Activated CD8-positive, alpha-beta memory T cell treated with anti-CD3 and anti-CD28 coated beads, Interleukin-2, amount 10 ng/mL, durations not matched to agents 7 days and 5 days (primary cell): ENCODE results near the gene TTI1. TPM values are rescaled to one million over a fixed set of nuclear protein-coding genes. Genes with fewer than 3 reads are reported as not detected.
"Not testable (repeated sequence)": the region's sequence is repeated elsewhere in the genome, so short reads cannot be mapped to it uniquely, and the experiment has no call there.

Source experiments
- ATAC-seq: fragments of 150-1000 bp; cut with Tn5 transposase; one replicate; pipeline ENCODE4 v1.10.0; 2021; ENCODE audit warnings: moderate library complexity
- CTCF ChIA-PET: fragments of 350-600 bp; sonication (Branson Sonifier 250); formaldehyde crosslinking; loops from one replicate; lab custom pipeline; 2021; ENCODE audit warnings: antibody characterized with exemption; lab: Charles Lee
- DNase-seq: peaks from one replicate; pipeline ENCODE4 v3.0.0-alpha.2; 2020
- H3K27ac Mint-ChIP-seq: one replicate; pipeline ENCODE4 v1.8.0; 2021; ENCODE audit warnings: mild to moderate bottlenecking, mixed read lengths
- H3K27me3 Mint-ChIP-seq: one replicate; pipeline ENCODE4 v1.8.0; 2021; ENCODE audit warnings: mixed read lengths
- H3K36me3 Mint-ChIP-seq: one replicate; pipeline ENCODE4 v1.8.0; 2021; ENCODE audit warnings: mild to moderate bottlenecking, mixed read lengths
- H3K4me1 Mint-ChIP-seq: one replicate; pipeline ENCODE4 v1.8.0; 2021; ENCODE audit warnings: mixed read lengths
- H3K4me3 Mint-ChIP-seq: one replicate; pipeline ENCODE4 v1.8.0; 2021; ENCODE audit warnings: mild to moderate bottlenecking, moderate library complexity, mixed read lengths
- H3K9me3 Mint-ChIP-seq: one replicate; pipeline ENCODE4 v1.8.0; 2022; ENCODE audit warnings: low read depth, mixed read lengths
- total RNA-seq, 2 experiments: library from RNA; stranded (reverse); gene quantifications; one replicate each; pipeline ENCODE4 v1.2.3, GENCODE V29; 2021

Gene TTI1
- total RNA-seq, 2 experiments from 2014 or later, result 34.7 to 35.0 TPM

DNA sequence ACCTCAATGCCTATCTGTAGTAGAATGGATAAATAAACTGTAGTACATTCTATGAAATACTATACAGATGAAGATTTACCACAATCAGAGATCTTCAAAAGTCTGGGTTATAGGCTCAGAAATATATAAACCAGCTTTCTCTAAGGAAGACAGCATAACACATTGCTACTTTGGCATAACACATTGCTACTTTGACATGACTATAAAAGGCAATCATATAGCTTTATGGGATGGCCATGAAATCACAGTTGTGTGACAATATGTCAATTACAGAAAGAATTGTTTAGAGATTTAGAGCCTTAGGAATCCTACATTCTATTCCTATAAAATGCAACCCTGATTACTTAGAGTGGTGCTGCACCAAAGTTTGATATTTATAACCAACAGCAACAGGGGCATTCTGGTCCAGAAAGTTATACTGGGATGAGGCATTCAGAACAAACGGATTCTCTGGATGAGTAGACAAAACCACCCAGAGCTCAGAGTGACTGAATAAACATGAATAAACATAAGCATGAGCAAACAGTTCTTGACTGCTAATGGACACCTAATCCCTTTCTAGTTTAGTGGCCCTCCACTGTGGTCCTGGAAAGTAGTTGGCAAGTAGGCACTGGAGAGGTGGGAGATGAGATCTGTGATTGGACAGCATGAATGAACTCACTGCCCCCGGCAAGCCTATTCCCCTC, 12.0 kb downstream of the TTI1 start:
- peaks cover 50% of the 10 kb centered on the region for H3K36me3 Mint-ChIP-seq
- ATAC-seq, result no peak
- H3K27ac Mint-ChIP-seq, result no peak overlapping the region
- CTCF ChIA-PET, result interaction anchor here (1.3 kb wide), 1 partner anchor 12 kb away, joined by 3 read pairs; the partner anchor contains the start of genes RPRD1B and TTI1
- no peaks in the 10 kb centered on the region for H3K27me3 Mint-ChIP-seq
- no peak for DNase-seq
- H3K9me3 Mint-ChIP-seq, result peaks cover 6% of the 10 kb centered on the region
- peaks cover 8% of the 10 kb centered on the region for H3K4me1 Mint-ChIP-seq
- no peak overlapping the region for H3K4me3 Mint-ChIP-seq

DNA sequence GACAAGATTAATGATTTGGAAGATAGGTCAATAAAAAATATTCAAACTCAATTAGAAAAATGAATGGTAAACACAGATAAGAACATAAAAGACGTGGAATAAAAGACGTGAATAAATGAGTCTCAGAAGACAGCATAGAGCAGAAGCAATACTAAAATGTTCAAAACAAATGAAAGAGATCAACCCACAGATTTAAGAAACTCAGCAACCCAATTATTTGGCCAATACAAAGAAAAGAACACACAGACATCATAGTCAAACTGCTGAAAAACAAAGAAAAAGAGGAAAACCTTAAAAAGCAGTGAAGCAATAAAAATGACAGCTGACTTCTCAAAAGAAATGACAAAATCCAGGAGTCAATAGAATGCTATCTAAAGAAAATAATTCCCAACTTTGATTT, 14.9 kb downstream of the TTI1 start:
- ATAC-seq (no peak), DNase-seq (no peak)
- Mint-ChIP-seq H3K4me3 (no peak overlapping the region), H3K27ac (no peak overlapping the region), H3K4me1 (peaks cover 5% of the 10 kb centered on the region), H3K9me3 (peaks cover 6% of the 10 kb centered on the region), H3K27me3 (no peaks in the 10 kb centered on the region), H3K36me3 (peaks cover 67% of the 10 kb centered on the region)
- CTCF ChIA-PET, result no interaction called here

DNA sequence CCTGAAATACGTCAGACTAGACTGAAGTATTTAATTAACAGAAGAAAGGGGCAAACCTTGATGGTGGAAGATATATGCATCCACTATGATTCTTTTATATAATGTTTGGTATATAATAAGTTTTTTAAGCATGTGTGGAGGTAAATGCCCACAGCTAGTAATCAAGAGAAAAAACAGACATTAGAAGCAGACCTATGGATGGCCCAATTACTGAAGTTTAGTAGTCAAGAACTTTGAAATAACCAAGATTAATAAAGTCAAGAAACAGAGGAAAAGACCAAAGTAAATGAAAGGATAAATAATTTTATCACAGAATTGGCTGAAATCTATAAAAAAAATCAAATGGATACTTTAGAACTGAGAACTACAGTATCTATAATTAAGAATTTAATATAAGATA, 15.3 kb downstream of the TTI1 start:
- H3K36me3 Mint-ChIP-seq, result peaks cover 72% of the 10 kb centered on the region
- H3K27ac Mint-ChIP-seq, result no peak overlapping the region
- ATAC-seq (no peak), DNase-seq (no peak)
- H3K27me3 Mint-ChIP-seq, result no peaks in the 10 kb centered on the region
- H3K9me3 Mint-ChIP-seq, result peaks cover 6% of the 10 kb centered on the region
- H3K4me3 Mint-ChIP-seq, result no peak overlapping the region
- CTCF ChIA-PET, result no interaction called here
- H3K4me1 Mint-ChIP-seq, result peaks cover 5% of the 10 kb centered on the region

DNA sequence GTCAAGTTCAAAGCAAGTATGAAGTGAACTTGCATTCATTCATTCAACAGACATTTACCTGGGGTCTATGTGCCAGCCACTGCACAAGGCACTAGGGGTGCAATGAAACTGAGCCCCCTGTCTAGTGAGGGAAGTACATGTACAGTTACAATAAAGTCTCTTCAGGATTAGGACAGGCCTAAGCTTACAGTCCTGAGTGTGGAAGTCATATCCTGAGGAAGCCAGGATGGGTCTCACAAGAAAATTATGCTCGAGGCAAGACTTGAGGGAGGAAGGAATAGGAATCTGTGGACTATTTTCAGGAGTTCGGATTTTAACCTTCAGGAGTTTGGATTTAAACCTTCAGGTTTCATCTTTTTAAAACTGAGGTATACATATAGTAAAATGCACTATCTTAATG, 19.4 kb downstream of the TTI1 start:
- CTCF ChIA-PET, result no interaction called here
- ATAC-seq (no peak), DNase-seq (no peak)
- no peaks in the 10 kb centered on the region for H3K27me3 Mint-ChIP-seq
- peaks cover 78% of the 10 kb centered on the region for H3K36me3 Mint-ChIP-seq
- no peak overlapping the region for H3K4me3 Mint-ChIP-seq
- H3K4me1 Mint-ChIP-seq, result peaks cover 3% of the 10 kb centered on the region
- H3K9me3 Mint-ChIP-seq, result peaks cover 4% of the 10 kb centered on the region
- no peak overlapping the region for H3K27ac Mint-ChIP-seq

DNA sequence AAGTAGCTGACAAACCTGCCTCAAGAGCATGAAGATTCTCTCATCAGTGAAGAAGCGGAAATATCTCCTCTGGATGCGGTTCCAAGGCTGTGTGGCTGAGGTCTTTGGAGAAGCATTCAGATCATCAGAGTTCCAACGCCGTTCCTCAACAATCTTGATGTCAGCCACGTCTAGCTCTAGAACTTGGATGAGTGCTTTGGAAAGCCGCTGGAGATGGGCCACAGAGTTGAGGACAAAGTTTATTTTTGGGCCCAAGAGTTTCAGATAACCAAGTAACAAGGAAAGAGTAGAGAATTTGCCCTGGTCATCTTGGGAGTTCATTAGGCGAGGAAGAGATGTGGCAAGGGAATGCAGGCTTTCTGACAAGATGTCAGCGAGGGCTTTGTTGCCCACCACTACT, 20.9 kb downstream of the TTI1 start:
- Mint-ChIP-seq H3K9me3 (no peaks in the 10 kb centered on the region), H3K27me3 (no peaks in the 10 kb centered on the region), H3K27ac (no peak overlapping the region), H3K36me3 (peaks cover 67% of the 10 kb centered on the region), H3K4me3 (no peak overlapping the region), H3K4me1 (peaks cover 4% of the 10 kb centered on the region)
- no peak for DNase-seq
- CTCF ChIA-PET, result no interaction called here
- ATAC-seq, result no peak

DNA sequence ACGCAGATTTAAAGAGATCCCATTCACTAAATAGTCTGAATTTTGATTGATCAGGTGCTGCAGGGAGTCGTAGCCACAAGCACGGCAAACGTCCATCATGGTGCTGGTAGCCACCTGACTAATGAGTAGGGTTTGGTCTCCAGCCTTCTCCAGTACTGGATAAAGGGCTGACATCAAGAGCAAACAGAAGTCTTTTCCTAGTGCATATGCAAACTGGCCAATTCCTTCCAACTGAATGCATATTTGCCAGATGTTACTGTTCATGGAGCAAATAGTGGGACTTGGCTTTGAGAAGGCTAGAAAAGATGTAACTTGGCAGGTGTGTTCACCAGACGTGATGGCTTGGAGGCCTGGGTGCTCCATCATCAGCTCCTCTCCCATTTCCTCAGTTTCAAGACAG, 21.6 kb downstream of the TTI1 start:
- Mint-ChIP-seq H3K27me3 (no peaks in the 10 kb centered on the region), H3K4me3 (no peak overlapping the region), H3K36me3 (peaks cover 61% of the 10 kb centered on the region), H3K27ac (no peak overlapping the region), H3K4me1 (peaks cover 5% of the 10 kb centered on the region), H3K9me3 (no peaks in the 10 kb centered on the region)
- DNase-seq (no peak), ATAC-seq (no peak)
- CTCF ChIA-PET, result no interaction called here

DNA sequence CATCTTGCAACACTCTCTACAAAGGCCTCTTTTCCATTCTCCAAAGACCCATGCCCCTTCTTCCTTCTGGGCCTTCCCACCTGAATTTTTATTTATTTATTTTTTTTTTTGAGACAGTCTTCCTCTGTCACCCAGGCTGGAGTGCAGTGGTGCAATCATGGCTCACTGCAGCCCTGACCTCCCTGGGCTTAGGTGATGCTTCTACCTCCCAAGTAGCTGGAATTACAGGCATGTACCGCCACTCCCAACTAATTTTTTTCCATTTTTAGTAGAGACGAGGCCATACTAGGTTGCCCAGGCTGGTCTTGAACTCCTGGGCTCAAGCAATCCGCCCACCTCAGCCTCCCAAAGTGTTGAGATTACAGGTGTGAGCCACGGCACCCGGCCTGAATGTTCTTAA, 23.8 kb downstream of the TTI1 start:
- not testable (repeated sequence) for H3K27ac Mint-ChIP-seq

DNA sequence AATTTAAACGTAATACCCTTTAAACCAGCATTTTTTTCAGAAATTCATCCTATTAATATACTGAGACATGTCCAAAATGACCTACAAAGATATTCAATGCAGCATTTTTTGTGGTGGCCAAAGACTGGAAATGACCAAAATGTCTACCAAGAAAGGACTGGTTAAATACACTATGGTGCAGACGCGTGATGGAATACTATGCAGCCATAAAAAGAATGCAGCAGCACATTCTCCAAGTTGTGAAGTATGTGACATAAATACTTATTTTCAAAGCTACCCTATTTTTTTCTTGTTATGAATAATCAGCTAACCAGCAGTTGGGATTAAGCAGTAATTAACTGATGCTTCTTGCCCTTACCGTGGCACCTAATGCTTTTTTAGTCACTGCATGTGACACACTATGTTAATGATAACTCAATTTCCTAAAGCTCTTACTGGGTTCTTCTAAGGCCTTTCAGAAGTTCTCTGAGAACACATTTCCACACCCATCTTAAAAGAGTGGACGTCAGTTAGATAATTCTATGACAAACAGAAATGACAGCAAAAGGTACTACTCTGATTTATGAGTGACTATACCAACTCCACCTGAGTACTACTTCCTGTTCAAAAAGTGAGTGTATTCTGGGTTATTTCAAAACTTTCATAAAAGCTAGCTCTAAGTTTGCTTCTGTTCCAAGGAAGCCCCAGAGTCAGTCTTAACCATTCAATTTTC, 24.9 kb downstream of the TTI1 start:
- H3K4me3 Mint-ChIP-seq, result no peak overlapping the region
- CTCF ChIA-PET, result interaction anchor here (0.7 to 3.0 kb wide), 4 partner anchors 16 to 444 kb away, joined by 3 to 14 read pairs (median 4); no protein-coding TSS in a partner anchor
- H3K36me3 Mint-ChIP-seq, result peaks cover 48% of the 10 kb centered on the region
- H3K27me3 Mint-ChIP-seq, result no peaks in the 10 kb centered on the region
- ATAC-seq, result no peak
- peaks cover 14% of the 10 kb centered on the region for H3K4me1 Mint-ChIP-seq
- no peaks in the 10 kb centered on the region for H3K9me3 Mint-ChIP-seq
- no peak for DNase-seq
- H3K27ac Mint-ChIP-seq, result no peak overlapping the region

More for the DNA sequence above, 23.8 kb downstream of the TTI1 start:
- not testable (repeated sequence) for DNase-seq, H3K4me3 Mint-ChIP-seq, H3K27me3 Mint-ChIP-seq, H3K9me3 Mint-ChIP-seq, ATAC-seq
- Mint-ChIP-seq H3K36me3 (peaks cover 53% of the 10 kb centered on the region), H3K4me1 (peaks cover 14% of the 10 kb centered on the region)
- CTCF ChIA-PET, result interaction anchor here (0.9 to 1.8 kb wide), 2 partner anchors 17 to 445 kb away, joined by 3 to 6 read pairs; no protein-coding TSS in a partner anchor

DNA sequence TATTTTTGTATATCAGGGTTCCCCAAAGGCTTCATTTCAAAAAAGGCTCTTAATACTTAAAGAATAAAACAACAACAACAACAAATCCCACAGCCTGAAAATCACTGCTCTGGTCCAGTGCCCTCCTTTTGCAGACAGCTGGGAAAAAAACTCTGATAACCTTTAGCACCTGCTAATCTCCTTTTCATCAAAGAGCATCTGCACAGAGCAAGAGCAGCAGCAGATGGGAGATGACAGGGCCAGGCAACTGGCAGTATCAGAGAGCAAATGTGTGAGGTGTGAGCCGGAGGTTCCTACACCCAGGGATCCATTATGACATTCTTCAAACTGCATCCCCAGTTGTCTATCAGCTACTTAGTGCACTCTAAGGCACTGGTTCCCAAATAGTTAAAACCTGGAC, 25.7 kb downstream of the TTI1 start:
- CTCF ChIA-PET, result interaction anchor here (3.0 kb wide), 1 partner anchor 15 kb away, joined by 14 read pairs; no protein-coding TSS in a partner anchor
- H3K9me3 Mint-ChIP-seq, result no peaks in the 10 kb centered on the region
- peaks cover 40% of the 10 kb centered on the region for H3K36me3 Mint-ChIP-seq
- H3K27ac Mint-ChIP-seq, result no peak overlapping the region
- DNase-seq (no peak), ATAC-seq (no peak)
- no peaks in the 10 kb centered on the region for H3K27me3 Mint-ChIP-seq
- H3K4me3 Mint-ChIP-seq, result no peak overlapping the region
- H3K4me1 Mint-ChIP-seq, result peaks cover 15% of the 10 kb centered on the region

DNA sequence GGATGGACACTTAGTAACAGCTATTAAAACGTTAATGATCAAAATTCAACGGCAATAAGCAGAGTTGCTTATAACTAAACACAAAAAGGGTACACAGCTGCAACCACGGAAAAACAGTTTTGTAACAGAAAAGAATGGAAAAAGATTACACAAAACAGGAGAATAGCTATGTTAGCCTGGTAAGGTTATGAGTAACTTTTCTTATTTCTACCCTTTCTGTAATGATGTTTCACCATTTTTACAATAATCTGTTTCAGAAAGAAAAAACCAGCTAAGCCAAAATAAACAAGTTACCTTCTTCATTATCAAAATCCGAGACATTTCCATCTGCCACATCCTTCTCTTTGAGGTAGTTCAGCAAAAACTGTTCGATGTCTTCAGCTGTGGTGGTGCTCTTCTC, 27.4 kb downstream of the TTI1 start:
- Mint-ChIP-seq H3K27ac (no peak overlapping the region), H3K36me3 (peaks cover 37% of the 10 kb centered on the region), H3K4me1 (peaks cover 29% of the 10 kb centered on the region), H3K4me3 (no peak overlapping the region), H3K9me3 (no peaks in the 10 kb centered on the region), H3K27me3 (no peaks in the 10 kb centered on the region)
- DNase-seq (no peak), ATAC-seq (no peak)
- CTCF ChIA-PET, result interaction anchor here (3.0 kb wide), 1 partner anchor 13 kb away, joined by 14 read pairs; no protein-coding TSS in a partner anchor

DNA sequence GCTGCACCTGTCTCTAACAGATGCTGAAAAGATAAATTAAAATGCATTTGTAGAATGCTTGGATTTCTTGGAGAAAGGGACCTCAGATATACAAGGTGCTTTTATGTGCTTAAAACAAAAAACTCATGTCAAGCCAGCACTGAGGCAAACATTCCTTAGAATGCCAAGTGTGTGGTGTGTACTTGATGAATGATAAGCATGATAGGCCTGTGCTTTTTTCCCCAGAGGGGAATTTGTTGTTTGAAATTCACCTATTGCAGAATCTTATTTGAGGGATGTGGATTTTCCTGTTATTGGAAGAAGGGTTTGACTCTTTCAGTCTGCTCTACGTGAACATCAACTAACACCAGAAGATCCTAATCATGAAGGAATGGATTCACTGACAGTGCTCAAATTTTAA, 28.8 kb downstream of the TTI1 start:
- Mint-ChIP-seq H3K9me3 (no peaks in the 10 kb centered on the region), H3K27ac (no peak overlapping the region), H3K4me1 (peaks cover 26% of the 10 kb centered on the region), H3K36me3 (peaks cover 41% of the 10 kb centered on the region), H3K4me3 (no peak overlapping the region), H3K27me3 (no peaks in the 10 kb centered on the region)
- DNase-seq (no peak), ATAC-seq (no peak)
- CTCF ChIA-PET, result no interaction called here

DNA sequence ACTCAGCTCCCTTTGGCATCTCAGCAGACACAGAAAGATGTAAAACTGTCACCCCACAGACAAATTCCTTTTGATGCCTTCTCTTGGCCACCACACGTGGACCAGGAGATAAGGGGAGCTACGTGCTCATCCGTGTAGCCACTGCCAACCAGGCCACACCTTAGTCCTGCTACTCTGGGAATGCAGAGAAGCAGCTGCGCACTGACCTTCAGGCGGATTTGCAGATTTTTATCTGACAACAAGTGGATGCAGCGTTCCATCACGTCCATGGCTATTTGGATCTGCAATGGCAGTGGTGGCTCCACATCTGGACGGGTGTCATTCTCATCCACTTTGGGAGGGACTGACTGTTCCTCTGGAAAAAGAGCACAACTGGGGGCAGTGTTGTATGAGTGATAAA, 30.8 kb downstream of the TTI1 start:
- Mint-ChIP-seq H3K36me3 (peaks cover 47% of the 10 kb centered on the region), H3K27ac (peak overlapping the region; percentile 17), H3K9me3 (no peaks in the 10 kb centered on the region), H3K4me1 (peaks cover 25% of the 10 kb centered on the region), H3K4me3 (no peak overlapping the region), H3K27me3 (no peaks in the 10 kb centered on the region)
- no peak for ATAC-seq
- CTCF ChIA-PET, result no interaction called here
- no peak for DNase-seq

DNA sequence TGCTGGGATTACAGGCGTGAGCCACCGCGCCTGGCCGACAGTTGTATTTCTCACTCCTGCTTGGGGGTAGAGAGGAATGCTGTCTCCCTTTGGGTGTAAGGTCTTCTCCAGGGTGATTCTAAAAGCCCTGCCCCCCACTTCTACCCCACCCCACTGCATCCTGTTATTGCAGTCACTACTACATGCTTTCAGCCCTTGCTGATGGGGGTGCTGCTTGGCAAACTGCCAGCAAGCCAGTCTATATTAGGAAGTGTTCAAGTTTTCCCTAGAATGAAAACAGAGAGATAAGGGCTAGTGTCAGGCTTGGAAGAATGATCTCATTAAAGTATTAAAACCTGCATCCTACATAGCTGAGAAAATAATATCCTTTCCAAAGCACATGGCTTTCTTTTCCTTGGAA, 31.3 kb downstream of the TTI1 start:
- CTCF ChIA-PET, result no interaction called here
- no peaks in the 10 kb centered on the region for H3K9me3 Mint-ChIP-seq
- ATAC-seq (no peak), DNase-seq (no peak)
- peak overlapping the region; percentile 17 for H3K27ac Mint-ChIP-seq
- H3K4me1 Mint-ChIP-seq, result peaks cover 25% of the 10 kb centered on the region
- H3K4me3 Mint-ChIP-seq, result no peak overlapping the region
- no peaks in the 10 kb centered on the region for H3K27me3 Mint-ChIP-seq
- H3K36me3 Mint-ChIP-seq, result peaks cover 51% of the 10 kb centered on the region
